Activated CD4-positive, alpha-beta T cell treated with anti-CD3 and anti-CD28 coated beads for 24 hours (primary cell): Measurements from ENCODE around the gene EPHA1.
"Not testable (repeated sequence)": the region's sequence is repeated elsewhere in the genome, so short reads cannot be mapped to it uniquely, and the experiment has no call there.

Source experiments
- DNase-seq, 2 donors: peaks; one replicate each; pipeline ENCODE4 v3.0.0-alpha.2; 2020; ENCODE audit warnings: low read depth in 2 of 2

EPHA1 gene

GRCh38 chr7:143405173-143406001, 3.3 kb downstream of the EPHA1 start:
- no peak for DNase-seq

- not testable (repeated sequence) for DNase-seq
Observed at GRCh38 chr7:143402233-143402632, 6.4 kb downstream of the EPHA1 start.

GRCh38 chr7:143401265-143401664, 7.4 kb downstream of the EPHA1 start:
- no peak for DNase-seq

GRCh38 chr7:143399642-143400041, 9.0 kb downstream of the EPHA1 start:
- no peak for DNase-seq

GRCh38 chr7:143399151-143399550, 9.5 kb downstream of the EPHA1 start:
- no peak for DNase-seq

- DNase-seq = no peak
Observed at GRCh38 chr7:143398616-143399015, 10.0 kb downstream of the EPHA1 start.

- no peak for DNase-seq
Observed at GRCh38 chr7:143397710-143398530, 10.7 kb downstream of the EPHA1 start.

- no peak for DNase-seq
Observed at GRCh38 chr7:143396625-143397556, 11.8 kb downstream of the EPHA1 start.

- DNase-seq = no peak
Observed at GRCh38 chr7:143396182-143396581, 12.5 kb downstream of the EPHA1 start.

- DNase-seq = no peak
Observed at GRCh38 chr7:143395187-143396149, 13.2 kb downstream of the EPHA1 start.

GRCh38 chr7:143394777-143395176, 13.9 kb downstream of the EPHA1 start:
- DNase-seq = no peak

GRCh38 chr7:143394068-143394467, 14.6 kb downstream of the EPHA1 start:
- DNase-seq = no peak

- no peak for DNase-seq
Observed at GRCh38 chr7:143393267-143394041, 15.2 kb downstream of the EPHA1 start.

- DNase-seq = no peak
Observed at GRCh38 chr7:143392875-143393266, 15.8 kb downstream of the EPHA1 start.

GRCh38 chr7:143392427-143392826, 16.2 kb downstream of the EPHA1 start:
- DNase-seq = not testable (repeated sequence)

GRCh38 chr7:143391462-143392404, 16.9 kb downstream of the EPHA1 start:
- DNase-seq = no peak

GRCh38 chr7:143390773-143391317, 17.8 kb downstream of the EPHA1 start:
- no peak for DNase-seq

GRCh38 chr7:143390104-143390772, 18.4 kb downstream of the EPHA1 start:
- DNase-seq = no peak
